Measurements from ENCODE around the gene BICC1. TPM values are rescaled to one million over a fixed set of nuclear protein-coding genes. Genes with fewer than 3 reads are reported as not detected.

Gene BICC1
- total and polyA plus RNA-seq, 12 donors = 4.5 to 25.9 (median 9.8) TPM

- Histone ChIP-seq H3K4me1 (replicated peaks in 1 of 2) (no peaks in the 10 kb centered on the region), H3K4me3 (no peak overlapping the region), H3K36me3 (replicated peaks in 1 of 2) (no peaks in the 10 kb centered on the region), H3K27me3 (no peaks in the 10 kb centered on the region), H3K9me3 (replicated peaks in 1 of 3) (peaks cover 0 to 14% (median 0%) of the 10 kb centered on the region in 3 donors), H3K27ac (no peak overlapping the region)
- TF ChIP-seq CTCF (IDR thresholded peaks at IDR 0.05) (no peak), POLR2A (IDR thresholded peaks at IDR 0.05) (no peak)
- DNase-seq = no peak
- WGBS, 4 donors = 89 to 95% (median 93%) methylated on average over 2 of the region's 2 CpGs
- intact Hi-C loops (cut with DNase I) = no loop called here
Observed at GRCh38 chr10:58560068-58560467, 47.4 kb downstream of the BICC1 start.

- TF ChIP-seq POLR2A (IDR thresholded peaks at IDR 0.05) (no peak), CTCF (IDR thresholded peaks at IDR 0.05) (no peak)
- intact Hi-C loops (cut with DNase I) = no loop called here
- Histone ChIP-seq H3K4me1 (replicated peaks in 1 of 2) (no peaks in the 10 kb centered on the region), H3K27me3 (no peaks in the 10 kb centered on the region), H3K36me3 (replicated peaks in 1 of 2) (no peaks in the 10 kb centered on the region), H3K4me3 (no peak overlapping the region), H3K27ac (no peak overlapping the region), H3K9me3 (replicated peaks in 1 of 3) (peaks cover 0 to 14% (median 0%) of the 10 kb centered on the region in 3 donors)
- 73 to 82% (median 81%) methylated on average over 2 of the region's 2 CpGs for WGBS, 4 donors
- DNase-seq = no peak
Observed at GRCh38 chr10:58565271-58565670, 52.6 kb downstream of the BICC1 start.

DNA sequence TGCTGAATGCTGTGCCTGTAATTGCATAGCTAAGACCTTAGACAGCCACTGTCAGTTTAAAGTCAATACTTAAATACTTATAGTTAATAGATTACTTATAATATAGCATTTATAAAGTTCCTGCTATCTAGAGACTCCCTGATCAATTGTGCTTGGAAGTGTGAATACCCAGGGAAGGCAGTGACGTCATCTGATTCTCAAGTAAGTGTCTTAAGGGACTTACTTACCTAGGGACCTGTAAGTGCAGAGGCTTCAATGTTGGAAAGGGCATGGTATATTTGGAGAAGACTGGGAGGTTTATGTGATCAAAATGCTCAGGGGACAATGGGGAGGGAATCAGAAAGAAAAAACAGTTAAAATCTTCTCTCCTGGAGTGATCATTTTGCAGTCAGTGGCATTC, 55.0 kb downstream of the BICC1 start:
- no peaks in the 10 kb centered on the region for H3K27me3 ChIP-seq
- H3K4me1 ChIP-seq (replicated peaks in 1 of 2) = no peaks in the 10 kb centered on the region
- no peak overlapping the region for H3K27ac ChIP-seq
- DNase-seq = no peak
- H3K9me3 ChIP-seq (replicated peaks in 1 of 3) = no peaks in the 10 kb centered on the region
- no peak for TF ChIP-seq POLR2A (IDR thresholded peaks at IDR 0.05)
- TF ChIP-seq CTCF (IDR thresholded peaks at IDR 0.05) = no peak
- H3K36me3 ChIP-seq (replicated peaks in 1 of 2) = no peaks in the 10 kb centered on the region
- intact Hi-C loops (cut with DNase I) = no loop called here
- 74 to 86% (median 78%) methylated on average over 1 of the region's 1 CpG for WGBS, 4 donors
- no peak overlapping the region for H3K4me3 ChIP-seq

DNA sequence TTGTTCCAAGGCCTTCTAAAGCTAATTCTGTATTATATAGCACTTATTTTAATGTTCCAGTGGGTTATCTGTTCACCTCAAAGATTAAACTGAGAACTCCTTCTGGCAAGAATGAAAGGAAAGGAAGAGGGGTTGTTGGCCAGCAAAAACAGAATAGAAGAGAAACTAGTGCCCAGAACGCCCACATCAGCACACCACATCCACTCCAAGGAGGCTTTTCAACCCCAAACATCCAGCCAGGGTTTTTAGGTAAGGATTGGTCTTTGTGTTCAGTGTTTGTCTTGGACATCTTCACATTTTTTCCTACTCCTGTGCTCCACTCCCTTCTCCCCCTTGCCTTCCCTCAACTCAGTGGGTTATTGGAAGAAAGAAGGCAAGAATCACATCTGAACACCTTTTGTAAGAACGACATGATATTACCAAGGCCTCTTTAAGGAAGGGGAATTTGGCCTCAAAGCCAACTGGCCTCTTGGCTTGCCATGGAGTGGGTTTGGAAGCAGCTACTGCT, 55.8 kb downstream of the BICC1 start:
- no peak overlapping the region for H3K4me3 ChIP-seq
- WGBS, 4 donors = 56 to 70% (median 67%) methylated on average over 2 of the region's 2 CpGs
- no peak overlapping the region for H3K27ac ChIP-seq
- TF ChIP-seq POLR2A (IDR thresholded peaks at IDR 0.05) (no peak), CTCF (IDR thresholded peaks at IDR 0.05) (no peak)
- intact Hi-C loops (cut with DNase I) = no loop called here
- DNase-seq = no peak
- H3K4me1 ChIP-seq (replicated peaks in 1 of 2) = no peaks in the 10 kb centered on the region
- no peaks in the 10 kb centered on the region for H3K9me3 ChIP-seq (replicated peaks in 1 of 3)
- H3K36me3 ChIP-seq (replicated peaks in 1 of 2) = no peaks in the 10 kb centered on the region
- H3K27me3 ChIP-seq = no peaks in the 10 kb centered on the region
